Measurements from ENCODE around the gene REV1.
"Not testable (repeated sequence)": the region's sequence is repeated elsewhere in the genome, so short reads cannot be mapped to it uniquely, and the experiment has no call there.

Gene REV1

GRCh38 chr2:99404797-99405669 is 84.8 kb downstream of the REV1 start:
- in situ Hi-C loops (cut with HindIII; ENCODE audit: low sequenced_read_pairs), result no loop called here

DNA sequence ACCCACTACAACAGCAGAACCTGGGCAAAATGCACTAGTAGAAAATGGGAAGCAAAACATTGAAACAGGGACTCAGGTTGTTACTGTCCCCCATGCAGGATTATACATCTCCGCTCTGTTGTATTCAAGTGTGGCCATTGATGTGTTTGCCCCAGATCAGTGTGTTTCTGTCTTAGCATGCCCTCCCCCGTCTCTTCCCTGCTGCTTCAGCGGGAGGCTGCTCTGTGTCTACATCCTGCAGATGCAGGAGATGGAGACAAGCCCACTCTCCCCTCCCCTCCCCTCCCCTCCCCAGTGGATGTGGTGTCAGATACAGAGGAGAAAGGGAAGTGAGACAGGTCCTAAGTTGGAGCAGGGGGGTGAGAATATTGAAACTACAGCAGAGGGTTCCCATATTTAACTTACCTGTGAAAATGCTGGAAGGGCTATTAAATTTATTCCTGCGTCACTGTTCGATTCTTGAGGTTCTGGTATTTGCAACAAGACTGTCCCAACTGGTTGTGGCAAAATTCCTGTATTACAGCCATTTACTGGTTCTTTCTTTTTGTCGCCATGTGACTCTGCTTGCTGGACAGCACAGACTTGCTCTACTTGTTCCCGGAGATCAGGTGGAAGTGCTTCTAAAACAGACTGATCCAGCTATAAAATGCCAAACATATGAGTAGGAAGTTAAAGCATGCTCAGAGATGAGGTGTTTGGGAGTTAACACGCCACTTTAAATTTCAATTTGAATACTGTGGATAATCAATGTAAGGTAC is 85.6 kb downstream of the REV1 start:
- in situ Hi-C loops (cut with HindIII; ENCODE audit: low sequenced_read_pairs), result no loop called here

DNA sequence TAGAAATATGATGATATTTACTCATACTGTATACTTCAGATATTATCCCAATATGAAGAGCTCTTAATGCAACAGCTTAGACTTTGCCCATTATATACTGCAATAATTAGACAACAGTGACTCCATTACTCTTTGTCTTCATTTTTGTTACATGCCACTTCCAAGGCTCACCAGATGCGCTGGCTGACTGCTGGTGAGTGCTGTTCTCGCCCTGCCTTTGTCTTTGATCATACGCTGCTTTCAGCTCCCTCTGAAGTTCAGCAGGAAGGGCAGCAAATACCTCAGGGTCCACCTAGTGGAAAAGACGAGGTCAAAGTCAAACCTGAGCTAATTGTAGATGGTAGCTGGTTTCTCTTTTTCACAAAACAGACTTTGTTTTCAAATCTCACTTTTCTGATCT is 86.3 kb downstream of the REV1 start:
- in situ Hi-C loops (cut with HindIII; ENCODE audit: low sequenced_read_pairs), result no loop called here

GRCh38 chr2:99403084-99403483 is 86.7 kb downstream of the REV1 start:
- in situ Hi-C loops (cut with HindIII; ENCODE audit: low sequenced_read_pairs), result no loop called here

DNA sequence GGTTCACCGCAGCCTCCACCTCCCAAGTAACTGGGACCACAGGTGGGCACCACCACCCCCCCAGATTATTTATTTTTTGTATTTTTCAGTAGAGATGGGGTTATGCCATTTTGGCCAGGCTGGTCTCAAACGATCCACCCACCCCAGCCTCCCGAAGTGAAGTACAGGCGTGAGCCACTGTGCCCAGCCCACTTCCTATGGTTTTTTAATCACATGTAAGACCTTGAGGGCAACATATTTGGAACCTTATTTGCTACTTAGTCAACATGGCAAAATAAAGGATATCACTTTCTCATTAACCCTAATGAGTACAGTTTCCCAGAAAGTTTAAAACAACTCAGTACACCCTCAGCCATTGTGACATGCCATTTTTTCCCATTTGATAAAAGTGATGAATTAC is 88.0 kb downstream of the REV1 start:
- in situ Hi-C loops (cut with HindIII; ENCODE audit: low sequenced_read_pairs), result no loop called here

DNA sequence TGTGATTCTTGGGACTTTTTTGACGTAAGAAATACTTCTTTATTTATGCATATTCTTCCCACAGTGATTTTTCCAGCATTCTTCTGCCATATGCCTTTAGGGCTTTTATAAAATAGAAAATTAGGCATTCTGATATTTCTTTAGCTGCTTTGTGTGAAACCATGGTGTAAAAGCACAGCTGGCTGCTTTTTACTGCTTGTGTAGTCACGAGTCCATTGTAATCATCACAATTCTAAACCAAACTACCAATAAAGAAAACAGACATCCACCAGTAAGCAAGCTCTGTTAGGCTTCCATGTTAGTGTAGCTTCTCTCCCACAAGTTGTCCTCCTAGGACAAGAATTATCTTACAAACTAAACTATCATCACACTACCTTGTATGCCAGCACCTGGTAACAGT is 90.0 kb downstream of the REV1 start:
- in situ Hi-C loops (cut with HindIII; ENCODE audit: low sequenced_read_pairs), result no loop called here

DNA sequence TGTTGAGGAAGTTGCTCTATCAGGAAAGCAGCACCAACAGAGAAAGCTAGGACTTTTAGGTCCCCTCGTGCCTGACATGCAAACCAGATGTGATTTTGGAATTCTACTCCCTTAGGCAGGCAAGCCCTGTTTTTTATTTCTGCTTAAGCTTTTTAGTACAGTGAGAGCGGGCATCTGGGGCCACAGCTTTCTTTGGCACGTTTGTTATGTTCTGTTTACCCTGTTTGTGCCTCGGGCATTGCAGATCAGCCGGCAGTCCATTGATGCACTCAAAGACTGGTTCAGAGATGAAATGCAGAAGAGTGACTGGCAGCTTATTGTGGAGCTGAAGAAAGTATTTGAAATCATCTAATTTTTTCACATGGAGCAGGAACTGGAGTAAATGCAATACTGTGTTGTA is 90.8 kb downstream of the REV1 start:
- in situ Hi-C loops (cut with HindIII; ENCODE audit: low sequenced_read_pairs), result no loop called here

- in situ Hi-C loops (cut with HindIII; ENCODE audit: low sequenced_read_pairs), result no loop called here
Observed at GRCh38 chr2:99398303-99398702, 91.5 kb downstream of the REV1 start.

- in situ Hi-C loops (cut with HindIII; ENCODE audit: low sequenced_read_pairs), result no loop called here
Observed at GRCh38 chr2:99397266-99397920, 92.4 kb downstream of the REV1 start.

GRCh38 chr2:99395589-99396130 is 94.2 kb downstream of the REV1 start:
- in situ Hi-C loops (cut with HindIII; ENCODE audit: low sequenced_read_pairs), result no loop called here

GRCh38 chr2:99389946-99390345 is 99.9 kb downstream of the REV1 start:
- in situ Hi-C loops (cut with HindIII; ENCODE audit: low sequenced_read_pairs), result no loop called here

DNA sequence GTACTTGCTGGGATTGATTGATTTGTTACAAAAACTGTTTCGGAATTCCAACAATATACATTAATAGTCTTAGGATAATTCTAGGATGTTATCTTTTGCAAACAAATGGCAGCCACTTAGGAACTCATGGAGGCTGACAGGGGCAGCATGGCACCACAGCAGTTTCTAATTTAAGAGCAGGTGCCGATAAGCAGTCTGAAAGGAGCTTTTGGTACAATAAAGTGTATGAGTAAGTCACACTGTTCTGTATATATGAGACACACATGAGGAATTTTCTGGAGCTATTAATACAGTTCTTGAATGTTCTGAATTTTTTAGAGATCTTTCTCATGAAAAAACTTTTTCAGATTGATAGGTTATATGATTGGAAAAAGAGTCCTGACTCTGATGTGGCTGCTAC is 100.4 kb downstream of the REV1 start:
- in situ Hi-C loops (cut with HindIII; ENCODE audit: low sequenced_read_pairs), result no loop called here

DNA sequence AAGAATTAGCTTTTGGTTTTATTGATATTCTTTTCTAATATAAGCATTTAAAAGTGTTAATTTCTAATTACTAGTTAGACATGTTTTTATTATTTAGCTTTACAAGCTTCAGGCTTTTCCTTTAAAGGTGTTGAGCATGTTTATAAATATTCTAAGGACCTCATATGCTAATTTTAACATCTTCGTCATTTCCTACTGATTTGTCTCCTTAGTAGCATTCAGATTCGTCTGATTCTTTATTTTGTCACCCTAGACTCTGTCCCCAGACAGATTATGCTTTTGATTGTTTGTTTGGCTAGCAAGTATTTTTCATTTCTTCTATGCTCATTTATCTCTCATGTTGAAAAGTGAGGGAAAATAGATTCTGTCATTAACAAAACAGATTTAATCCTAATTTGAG is 100.9 kb downstream of the REV1 start:
- in situ Hi-C loops (cut with HindIII; ENCODE audit: low sequenced_read_pairs), result no loop called here

- in situ Hi-C loops (cut with HindIII; ENCODE audit: low sequenced_read_pairs), result no loop called here
Observed at GRCh38 chr2:99386011-99386410, 103.8 kb downstream of the REV1 start.

DNA sequence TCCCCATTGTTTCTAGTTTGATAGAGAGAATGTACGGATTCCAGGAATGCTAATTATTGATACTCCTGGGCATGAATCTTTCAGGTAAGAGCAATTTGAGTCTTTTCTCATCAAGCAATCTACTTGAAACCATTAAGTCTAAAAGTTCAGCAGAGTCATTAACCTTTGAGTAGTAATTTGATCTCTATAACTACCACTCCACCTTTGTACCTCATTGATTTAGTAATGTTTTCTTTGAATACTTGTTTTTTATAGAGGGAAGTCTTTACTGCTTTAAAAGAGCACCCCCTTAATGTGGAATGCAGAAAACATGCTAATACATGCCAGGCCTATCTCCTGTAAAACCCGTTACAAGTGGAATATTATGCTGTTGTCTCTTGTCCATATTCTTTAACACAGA is 107.7 kb downstream of the REV1 start:
- in situ Hi-C loops (cut with HindIII; ENCODE audit: low sequenced_read_pairs), result no loop called here

- in situ Hi-C loops (cut with HindIII; ENCODE audit: low sequenced_read_pairs), result no loop called here
Observed at GRCh38 chr2:99380376-99381010, 109.3 kb downstream of the REV1 start.

- in situ Hi-C loops (cut with HindIII; ENCODE audit: low sequenced_read_pairs), result no loop called here
Observed at GRCh38 chr2:99377879-99378278, 111.9 kb downstream of the REV1 start.

DNA sequence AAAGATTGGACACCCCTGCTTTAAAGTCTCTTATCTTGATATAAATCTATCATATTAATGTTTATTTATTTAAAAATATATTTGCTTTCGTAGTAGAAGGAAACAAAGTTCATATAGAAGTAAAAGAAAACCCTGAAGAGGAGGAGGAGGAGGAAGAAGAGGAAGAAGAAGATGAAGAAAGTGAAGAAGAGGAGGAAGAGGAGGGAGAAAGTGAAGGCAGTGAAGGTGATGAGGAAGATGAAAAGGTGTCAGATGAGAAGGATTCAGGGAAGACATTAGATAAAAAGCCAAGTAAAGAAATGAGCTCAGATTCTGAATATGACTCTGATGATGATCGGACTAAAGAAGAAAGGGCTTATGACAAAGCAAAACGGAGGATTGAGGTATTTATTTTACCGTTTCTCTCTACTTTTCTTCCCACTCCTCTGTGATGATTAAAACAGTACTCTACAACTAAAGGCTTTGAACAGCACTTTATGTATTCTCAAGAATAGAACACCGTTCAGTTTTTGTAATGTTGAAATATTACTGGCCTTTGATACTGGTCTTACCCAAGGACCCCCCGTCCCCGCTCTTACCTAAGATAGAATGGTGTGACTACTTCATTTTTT is 113.5 kb downstream of the REV1 start:
- in situ Hi-C loops (cut with HindIII; ENCODE audit: low sequenced_read_pairs), result no loop called here

DNA sequence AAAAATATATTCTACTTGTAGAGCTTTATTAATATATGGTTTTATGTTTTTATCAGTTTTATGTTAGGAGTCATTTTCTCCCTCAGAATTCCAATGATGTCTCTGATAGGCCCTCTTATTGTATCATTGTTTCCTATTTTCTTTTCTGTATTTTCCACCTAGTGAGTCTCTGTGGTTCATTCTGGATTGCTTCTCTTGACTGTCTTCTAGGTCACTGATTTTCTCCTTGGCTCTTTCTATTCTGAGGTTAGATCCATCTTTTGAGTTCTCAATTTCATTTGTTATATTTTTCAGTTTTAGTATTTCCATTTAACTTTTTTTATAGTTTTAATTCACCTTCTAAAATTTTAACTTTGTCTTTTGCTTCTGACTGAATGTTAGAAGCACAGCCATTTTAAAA is 115.1 kb downstream of the REV1 start:
- in situ Hi-C loops (cut with HindIII; ENCODE audit: low sequenced_read_pairs), result no loop called here

- in situ Hi-C loops (cut with HindIII; ENCODE audit: low sequenced_read_pairs), result no loop called here
Observed at GRCh38 chr2:99373144-99373543, 116.7 kb downstream of the REV1 start.

GRCh38 chr2:99368854-99369253 is 121.0 kb downstream of the REV1 start:
- in situ Hi-C loops (cut with HindIII; ENCODE audit: low sequenced_read_pairs), result not testable (repeated sequence)
